CD4-positive, alpha-beta memory T cell (primary cell): Measurements from ENCODE around the gene THEM5. TPM values are rescaled to one million over a fixed set of nuclear protein-coding genes. Genes with fewer than 3 reads are reported as not detected.
A peak's percentile ranks its signal among the peaks of the same experiment; 100 is the strongest.

Source experiments
- CTCF ChIA-PET: fragments of 350-600 bp; sonication (Branson Sonifier 250); formaldehyde crosslinking; loops from one replicate; lab custom pipeline; 2021; ENCODE audit warnings: inconsistent platforms; ENCODE audit not compliant: partially characterized antibody; lab: Charles Lee
- POLR2A ChIA-PET: fragments of 350-600 bp; sonication (Branson Sonifier 250); formaldehyde crosslinking; loops from one replicate; lab custom pipeline; 2021; ENCODE audit not compliant: partially characterized antibody; lab: Charles Lee
- DNase-seq, 5 donors: peaks; one replicate each; pipeline versions ENCODE4 v3.0.0 to v3.0.0-alpha.2; 2020 to 2022; ENCODE audit warnings: mixed read lengths in 1 of 5
- H3K27ac ChIP-seq: one replicate; pipeline ENCODE4 v1.7.0; 2013; ENCODE audit warnings: low read depth, low read length
- H3K27me3 ChIP-seq: 2 replicates; pipeline ENCODE4 v1.7.0; 2013; ENCODE audit warnings: mild to moderate bottlenecking, low read length, moderate library complexity; ENCODE audit not compliant: insufficient read depth
- H3K36me3 ChIP-seq: 2 replicates; pipeline ENCODE4 v1.7.0; 2013; ENCODE audit warnings: mild to moderate bottlenecking, low read length, moderate library complexity; ENCODE audit not compliant: insufficient read depth
- H3K4me1 ChIP-seq: 2 replicates; pipeline ENCODE4 v1.7.0; 2013; ENCODE audit warnings: mild to moderate bottlenecking, low read length, moderate library complexity; ENCODE audit not compliant: insufficient read depth
- H3K4me3 ChIP-seq, 2 donors: one replicate each; pipeline ENCODE4 v1.7.0; 2013; ENCODE audit warnings: low read length in 2 of 2, mild to moderate bottlenecking in 1 of 2
- H3K9me3 ChIP-seq, 2 donors: one replicate each; pipeline ENCODE4 v1.7.0; 2013; ENCODE audit warnings: low read length in 2 of 2, control low read depth in 1 of 2; ENCODE audit not compliant: control insufficient read depth in 1 of 2
- H3K27ac Mint-ChIP-seq, 7 donors: one replicate each; pipeline ENCODE4 v1.8.0; 2020 to 2021; ENCODE audit warnings: mixed read lengths in 7 of 7, mild to moderate bottlenecking in 6 of 7, inconsistent platforms in 3 of 7, moderate library complexity in 3 of 7
- H3K27me3 Mint-ChIP-seq, 2 donors: one replicate each; pipeline ENCODE4 v1.8.0; 2020 to 2021; ENCODE audit warnings: mixed read lengths in 2 of 2
- H3K36me3 Mint-ChIP-seq, 2 donors: one replicate each; pipeline ENCODE4 v1.8.0; 2020 to 2021; ENCODE audit warnings: mixed read lengths in 2 of 2, inconsistent platforms in 1 of 2, mild to moderate bottlenecking in 1 of 2
- H3K4me1 Mint-ChIP-seq, 4 donors: one replicate each; pipeline ENCODE4 v1.8.0; 2020 to 2021; ENCODE audit warnings: mixed read lengths in 4 of 4, mild to moderate bottlenecking in 1 of 4
- H3K4me3 Mint-ChIP-seq, 8 donors: one replicate each; pipeline ENCODE4 v1.8.0; 2020 to 2021; ENCODE audit warnings: mixed read lengths in 8 of 8, mild to moderate bottlenecking in 7 of 8, moderate library complexity in 6 of 8, inconsistent platforms in 3 of 8
- H3K9me3 Mint-ChIP-seq, 8 donors: one replicate each; pipeline ENCODE4 v1.8.0; 2020 to 2021; ENCODE audit warnings: mixed read lengths in 8 of 8, mild to moderate bottlenecking in 5 of 8, inconsistent platforms in 3 of 8, moderate library complexity in 1 of 8
- intact Hi-C: fragments of 100-400 bp; cut with micrococcal nuclease; formaldehyde crosslinking; loops from one replicate; pipeline ENCODE4 v1.15.1; 2023
- polyA plus RNA-seq, 2 donors: library from polyadenylated mRNA; unstranded; fragments of 300-500 nt; fragmentation: Illumina TruSeq; gene quantifications; one replicate each; pipeline ENCODE4 v1.2.3, GENCODE V29; 2021
- total RNA-seq, 2 experiments: library from RNA; stranded (reverse); gene quantifications; one replicate each; pipeline ENCODE4 v1.2.3, GENCODE V29; 2021

Gene THEM5
- total and polyA plus RNA-seq, 4 experiments from 2014 or later = 0.40 TPM; not detected in 3

DNA sequence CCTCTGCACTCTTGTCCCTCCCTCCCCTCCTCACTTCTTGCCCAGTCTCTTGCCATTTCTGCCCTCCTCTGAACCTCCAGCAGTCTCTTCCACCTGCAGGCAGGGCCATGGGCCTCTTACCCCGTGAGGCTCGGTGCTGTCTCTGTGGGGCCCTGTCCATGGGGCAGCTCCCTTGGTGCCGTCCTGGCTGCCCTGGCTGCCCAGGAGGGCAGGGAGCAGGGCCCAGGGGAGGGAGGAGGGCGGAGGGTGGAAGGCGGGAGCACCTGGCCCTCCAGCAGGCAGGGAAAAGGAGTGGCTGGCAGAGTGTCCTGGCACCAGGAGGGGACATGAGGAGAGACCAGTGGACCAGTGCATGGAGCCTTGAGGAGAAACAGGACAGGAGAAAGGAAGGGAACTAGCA lies 21.9 kb downstream of the THEM5 start, which contains the start of gene RORC:
RORC (minus strand) TSS at position 198 of the 400 bp plus-strand sequence; CDS start at position 160, 38 bp downstream.
- H3K27ac ChIP-seq = peak within 1 kb of the TSS; percentile 62
- no peak for DNase-seq
- H3K27me3 Mint-ChIP-seq = no peaks in the 10 kb centered on the region
- ChIA-PET POLR2A (interaction anchor here (0.9 to 12.4 kb wide), 5 partner anchors 8 to 68 kb away, joined by 3 to 233 read pairs (median 33); partner anchors contain the start of genes C2CD4D, MRPL9 and TDRKH), CTCF (interaction anchor here (1.0 to 2.3 kb wide), 3 partner anchors 10 to 68 kb away, joined by 3 to 8 read pairs (median 8); partner anchors contain the start of gene MRPL9)
- H3K36me3 Mint-ChIP-seq = no peaks in the 10 kb centered on the region
- H3K27me3 ChIP-seq = no peaks in the 10 kb centered on the region
- no peaks in the 10 kb centered on the region for H3K9me3 ChIP-seq
- H3K36me3 ChIP-seq = no peaks in the 10 kb centered on the region
- H3K9me3 Mint-ChIP-seq = peaks cover 0 to 4% (median 0%) of the 10 kb centered on the region in 8 donors
- peak within 1 kb of the TSS in 1 of 2 donors; percentile 36 for H3K4me3 ChIP-seq
- H3K4me1 ChIP-seq = peaks cover 100% of the 10 kb centered on the region
- intact Hi-C loops = no loop called here
- peak within 1 kb of the TSS; percentile 91 to 95 (median 93) for H3K27ac Mint-ChIP-seq
- peak within 1 kb of the TSS; percentile 74 to 87 (median 81) for H3K4me3 Mint-ChIP-seq
- H3K4me1 Mint-ChIP-seq = peaks cover 60 to 99% (median 81%) of the 10 kb centered on the region in 4 donors

DNA sequence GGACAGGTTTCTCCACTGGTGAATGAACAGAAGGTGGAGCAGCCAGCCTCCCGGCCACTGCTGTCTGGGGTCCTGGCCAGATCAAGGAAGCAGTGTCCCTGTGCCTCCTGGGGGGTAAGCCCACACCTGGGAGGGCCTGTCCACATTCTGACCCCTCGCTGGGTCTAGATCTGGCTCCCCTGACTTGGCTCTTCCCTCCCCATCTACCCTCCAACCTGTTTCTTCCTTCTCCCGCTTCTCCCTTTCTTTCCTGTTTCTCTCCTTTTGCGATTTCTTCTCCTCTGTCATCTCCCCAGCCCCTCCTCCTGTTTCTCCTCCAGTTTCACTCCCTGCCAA lies 22.3 kb downstream of the THEM5 start:
- H3K27me3 Mint-ChIP-seq = no peaks in the 10 kb centered on the region
- DNase-seq = no peak
- H3K9me3 ChIP-seq = no peaks in the 10 kb centered on the region
- H3K4me1 Mint-ChIP-seq = peaks cover 59 to 99% (median 81%) of the 10 kb centered on the region in 4 donors
- no peaks in the 10 kb centered on the region for H3K36me3 ChIP-seq
- CTCF ChIA-PET = interaction anchor here (1.0 to 4.1 kb wide), 7 partner anchors 9 to 234 kb away, joined by 3 to 26 read pairs (median 8); partner anchors contain the start of genes C2CD4D and MRPL9
- H3K4me3 ChIP-seq = peak overlapping the region in 1 of 2 donors; percentile 36
- peaks cover 100% of the 10 kb centered on the region for H3K4me1 ChIP-seq
- peak overlapping the region; percentile 88 to 95 (median 93) for H3K27ac Mint-ChIP-seq
- peaks cover 0 to 3% (median 0%) of the 10 kb centered on the region in 8 donors for H3K9me3 Mint-ChIP-seq
- H3K27me3 ChIP-seq = no peaks in the 10 kb centered on the region
- POLR2A ChIA-PET = interaction anchor here (0.8 to 12.4 kb wide), 6 partner anchors 8 to 773 kb away, joined by 3 to 233 read pairs (median 26); partner anchors contain the start of genes C2CD4D, MRPL9 and TDRKH
- H3K27ac ChIP-seq = peak overlapping the region; percentile 62
- peak overlapping the region; percentile 74 to 87 (median 81) for H3K4me3 Mint-ChIP-seq
- intact Hi-C loops = no loop called here
- no peaks in the 10 kb centered on the region for H3K36me3 Mint-ChIP-seq

DNA sequence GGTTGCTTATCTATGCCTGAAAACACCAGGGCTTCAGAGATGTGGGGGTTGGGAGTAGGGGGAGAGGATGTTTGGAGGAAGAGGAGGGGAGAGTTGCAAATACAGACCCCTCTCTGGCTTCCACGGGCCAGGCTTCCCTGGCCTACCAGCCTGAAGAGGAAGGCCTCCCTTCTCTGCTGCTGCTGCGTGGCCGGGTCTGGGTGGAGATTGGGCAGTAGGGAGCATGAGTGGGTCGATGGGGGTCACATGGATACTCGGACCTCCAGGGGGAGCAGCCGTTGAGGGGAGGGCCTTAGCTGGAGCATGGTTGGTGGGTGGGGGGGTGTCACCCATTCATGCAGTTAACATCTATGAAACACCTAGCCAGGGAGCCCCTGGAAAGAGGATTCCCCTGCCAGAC lies 23.5 kb downstream of the THEM5 start:
- H3K4me1 Mint-ChIP-seq = peaks cover 56 to 98% (median 80%) of the 10 kb centered on the region in 4 donors
- no peak overlapping the region for H3K4me3 ChIP-seq
- H3K4me3 Mint-ChIP-seq = peak overlapping the region in 7 of 8 donors; percentile 74 to 94 (median 77)
- ChIA-PET POLR2A (interaction anchor here (0.8 to 12.4 kb wide), 6 partner anchors 9 to 68 kb away, joined by 3 to 233 read pairs (median 26); partner anchors contain the start of genes C2CD4D, MRPL9 and TDRKH), CTCF (interaction anchor here (0.7 to 4.1 kb wide), 11 partner anchors 10 to 236 kb away, joined by 3 to 26 read pairs (median 3); partner anchors contain the start of genes C2CD4D and MRPL9)
- no peak for DNase-seq
- no peaks in the 10 kb centered on the region for H3K27me3 ChIP-seq
- intact Hi-C loops = no loop called here
- peak overlapping the region; percentile 88 to 96 (median 93) for H3K27ac Mint-ChIP-seq
- H3K27ac ChIP-seq = peak overlapping the region; percentile 62
- no peaks in the 10 kb centered on the region for H3K9me3 ChIP-seq
- H3K27me3 Mint-ChIP-seq = no peaks in the 10 kb centered on the region
- peaks cover 98% of the 10 kb centered on the region for H3K4me1 ChIP-seq
- H3K9me3 Mint-ChIP-seq = peaks cover 0 to 3% (median 0%) of the 10 kb centered on the region in 8 donors
- H3K36me3 ChIP-seq = no peaks in the 10 kb centered on the region
- peaks cover 0 to 6% of the 10 kb centered on the region in 2 donors for H3K36me3 Mint-ChIP-seq

DNA sequence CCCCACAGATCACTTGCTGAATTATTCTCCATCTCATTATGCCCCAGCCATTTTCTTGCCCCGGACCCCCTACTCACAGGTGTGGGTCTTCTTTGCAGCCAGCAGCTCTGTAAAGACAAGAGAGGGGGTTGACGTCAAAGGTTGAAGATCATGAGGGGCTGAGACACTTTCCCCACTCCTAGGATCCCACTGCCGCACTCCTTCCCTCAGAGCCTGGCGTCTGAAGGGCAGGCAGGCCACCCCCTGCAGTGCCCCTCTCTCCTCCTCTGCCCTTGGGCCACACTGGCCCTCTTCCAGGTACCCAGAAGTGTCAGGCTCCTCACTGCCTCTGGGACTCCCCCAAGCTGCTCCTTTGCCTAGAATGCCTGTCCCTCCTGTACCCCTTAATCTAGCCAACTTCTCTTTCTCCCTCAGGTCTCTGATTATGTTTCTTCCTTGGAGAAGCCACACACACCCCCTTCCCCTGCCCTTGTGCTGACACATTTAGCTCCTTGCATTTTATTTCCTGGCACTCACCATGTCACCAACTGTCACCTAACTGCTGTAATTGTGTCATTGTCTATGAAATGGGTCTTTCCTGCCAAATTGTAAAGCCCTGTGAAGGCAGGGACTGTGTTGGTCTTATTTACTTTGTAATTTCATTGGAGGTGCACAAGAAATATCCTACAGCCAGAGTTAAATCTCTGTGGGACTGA lies 24.0 kb downstream of the THEM5 start:
- Histone ChIP-seq H3K27ac (peak overlapping the region; percentile 62), H3K36me3 (no peaks in the 10 kb centered on the region), H3K4me1 (peaks cover 93% of the 10 kb centered on the region), H3K4me3 (no peak overlapping the region), H3K9me3 (no peaks in the 10 kb centered on the region), H3K27me3 (no peaks in the 10 kb centered on the region)
- Mint-ChIP-seq H3K4me1 (peaks cover 57 to 98% (median 77%) of the 10 kb centered on the region in 4 donors), H3K36me3 (peaks cover 0 to 6% of the 10 kb centered on the region in 2 donors), H3K27me3 (no peaks in the 10 kb centered on the region), H3K9me3 (peaks cover 0 to 3% (median 0%) of the 10 kb centered on the region in 8 donors), H3K27ac (peak overlapping the region; percentile 88 to 96 (median 93)), H3K4me3 (peak overlapping the region; percentile 60 to 94 (median 76))
- ChIA-PET CTCF (interaction anchor here (0.7 to 4.1 kb wide), 5 partner anchors 9 to 206 kb away, joined by 3 to 26 read pairs (median 8); partner anchors contain the start of genes C2CD4D and MRPL9), POLR2A (interaction anchor here (1.1 to 12.4 kb wide), 6 partner anchors 10 to 66 kb away, joined by 3 to 233 read pairs (median 26); partner anchors contain the start of genes C2CD4D, MRPL9 and TDRKH)
- no peak for DNase-seq
- intact Hi-C loops = no loop called here

DNA sequence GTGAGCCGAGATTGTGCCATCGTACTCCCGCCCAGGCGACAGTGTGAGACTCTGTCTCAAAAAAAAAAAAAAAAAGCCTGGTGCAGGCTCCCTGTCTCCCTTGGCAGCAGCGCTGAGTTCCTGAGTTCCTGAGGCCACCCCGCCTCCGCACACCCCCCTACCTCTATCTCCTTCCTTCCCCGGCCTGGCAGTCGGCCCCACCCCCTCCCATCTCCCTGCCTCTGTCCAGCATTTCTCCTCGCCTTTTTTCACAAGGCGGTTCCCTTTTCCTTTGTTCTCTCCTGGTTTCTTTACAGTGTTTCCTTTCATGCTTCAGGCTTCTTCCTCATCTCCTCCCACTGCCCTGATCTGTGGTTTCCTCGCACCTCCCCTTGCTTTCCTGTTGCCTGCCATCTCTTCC lies 24.6 kb downstream of the THEM5 start:
- intact Hi-C loops = no loop called here
- H3K4me1 ChIP-seq = peaks cover 90% of the 10 kb centered on the region

DNA sequence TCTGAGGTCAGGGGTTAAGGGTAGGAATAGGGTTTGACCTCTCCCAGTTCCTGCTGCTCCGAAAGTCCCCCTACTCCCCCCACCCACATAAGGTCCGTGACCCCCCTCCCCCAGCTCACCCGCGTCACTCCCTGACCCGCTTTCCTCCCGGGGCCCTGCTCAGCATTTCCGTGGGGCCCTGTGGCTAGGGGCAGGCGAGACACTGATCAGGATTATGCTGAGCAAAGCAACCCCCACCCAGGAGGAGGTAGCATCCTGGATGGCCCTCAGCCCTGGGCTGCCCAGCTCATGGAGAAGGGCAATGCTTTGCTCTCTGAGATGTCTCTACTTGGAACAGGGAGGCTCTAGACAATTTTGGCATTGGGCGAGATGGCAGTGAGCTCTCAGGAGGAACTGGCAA lies 25.7 kb downstream of the THEM5 start:
- POLR2A ChIA-PET = interaction anchor here (0.6 to 12.4 kb wide), 6 partner anchors 10 to 65 kb away, joined by 3 to 233 read pairs (median 18); partner anchors contain the start of genes C2CD4D, MRPL9 and TDRKH
- Histone ChIP-seq H3K27me3 (no peaks in the 10 kb centered on the region), H3K9me3 (no peaks in the 10 kb centered on the region), H3K36me3 (no peaks in the 10 kb centered on the region), H3K4me1 (peaks cover 88% of the 10 kb centered on the region), H3K4me3 (peak overlapping the region; percentile 46 to 52), H3K27ac (peak overlapping the region; percentile 62)
- Mint-ChIP-seq H3K9me3 (peaks cover 0 to 3% (median 0%) of the 10 kb centered on the region in 8 donors), H3K4me1 (peaks cover 49 to 95% (median 66%) of the 10 kb centered on the region in 4 donors), H3K4me3 (peak overlapping the region; percentile 67 to 94 (median 76)), H3K27me3 (no peaks in the 10 kb centered on the region), H3K36me3 (peaks cover 0 to 6% of the 10 kb centered on the region in 2 donors), H3K27ac (peak overlapping the region; percentile 88 to 96 (median 93))
- peak in 1 of 5 donors; percentile 66 for DNase-seq
- CTCF ChIA-PET = interaction anchor here (0.7 to 4.1 kb wide), 12 partner anchors 9 to 671 kb away, joined by 3 to 26 read pairs (median 4); partner anchors contain the start of gene TNFAIP8L2
- intact Hi-C loops = no loop called here

More for the DNA sequence above, 24.6 kb downstream of the THEM5 start:
- no peak for DNase-seq
- Histone ChIP-seq H3K27me3 (no peaks in the 10 kb centered on the region), H3K36me3 (no peaks in the 10 kb centered on the region), H3K27ac (peak overlapping the region; percentile 62), H3K9me3 (no peaks in the 10 kb centered on the region), H3K4me3 (no peak overlapping the region)
- H3K9me3 Mint-ChIP-seq = peaks cover 0 to 3% (median 0%) of the 10 kb centered on the region in 8 donors
- H3K4me3 Mint-ChIP-seq = peak overlapping the region; percentile 60 to 94 (median 76)
- peak overlapping the region; percentile 88 to 96 (median 93) for H3K27ac Mint-ChIP-seq
- H3K4me1 Mint-ChIP-seq = peaks cover 54 to 98% (median 73%) of the 10 kb centered on the region in 4 donors
- ChIA-PET POLR2A (interaction anchor here (1.6 to 12.4 kb wide), 5 partner anchors 10 to 66 kb away, joined by 4 to 233 read pairs (median 33); partner anchors contain the start of genes C2CD4D, MRPL9 and TDRKH), CTCF (interaction anchor here (0.7 to 4.1 kb wide), 11 partner anchors 7 to 672 kb away, joined by 3 to 26 read pairs (median 4); partner anchors contain the start of genes C2CD4D and TNFAIP8L2)
- no peaks in the 10 kb centered on the region for H3K27me3 Mint-ChIP-seq
- H3K36me3 Mint-ChIP-seq = peaks cover 0 to 6% of the 10 kb centered on the region in 2 donors
